ENCODE measurements around the gene APOC1. TPM values are rescaled to one million over a fixed set of nuclear protein-coding genes. Genes with fewer than 3 reads are reported as not detected.
"Not testable (repeated sequence)": the region's sequence is repeated elsewhere in the genome, so short reads cannot be mapped to it uniquely, and the experiment has no call there.

APOC1 gene
- polyA plus RNA-seq, 3 donors = 8.4 to 11.7 (median 11.6) TPM

DNA sequence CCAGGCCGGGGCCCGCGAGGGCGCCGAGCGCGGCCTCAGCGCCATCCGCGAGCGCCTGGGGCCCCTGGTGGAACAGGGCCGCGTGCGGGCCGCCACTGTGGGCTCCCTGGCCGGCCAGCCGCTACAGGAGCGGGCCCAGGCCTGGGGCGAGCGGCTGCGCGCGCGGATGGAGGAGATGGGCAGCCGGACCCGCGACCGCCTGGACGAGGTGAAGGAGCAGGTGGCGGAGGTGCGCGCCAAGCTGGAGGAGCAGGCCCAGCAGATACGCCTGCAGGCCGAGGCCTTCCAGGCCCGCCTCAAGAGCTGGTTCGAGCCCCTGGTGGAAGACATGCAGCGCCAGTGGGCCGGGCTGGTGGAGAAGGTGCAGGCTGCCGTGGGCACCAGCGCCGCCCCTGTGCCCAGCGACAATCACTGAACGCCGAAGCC is 5.6 kb upstream of the APOC1 start:
- DNase-seq = no peak

DNA sequence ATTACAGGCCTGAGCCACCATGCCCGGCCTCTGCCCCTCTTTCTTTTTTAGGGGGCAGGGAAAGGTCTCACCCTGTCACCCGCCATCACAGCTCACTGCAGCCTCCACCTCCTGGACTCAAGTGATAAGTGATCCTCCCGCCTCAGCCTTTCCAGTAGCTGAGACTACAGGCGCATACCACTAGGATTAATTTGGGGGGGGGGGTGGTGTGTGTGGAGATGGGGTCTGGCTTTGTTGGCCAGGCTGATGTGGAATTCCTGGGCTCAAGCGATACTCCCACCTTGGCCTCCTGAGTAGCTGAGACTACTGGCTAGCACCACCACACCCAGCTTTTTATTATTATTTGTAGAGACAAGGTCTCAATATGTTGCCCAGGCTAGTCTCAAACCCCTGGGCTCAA is 4.6 kb upstream of the APOC1 start:
- no peak for DNase-seq

DNA sequence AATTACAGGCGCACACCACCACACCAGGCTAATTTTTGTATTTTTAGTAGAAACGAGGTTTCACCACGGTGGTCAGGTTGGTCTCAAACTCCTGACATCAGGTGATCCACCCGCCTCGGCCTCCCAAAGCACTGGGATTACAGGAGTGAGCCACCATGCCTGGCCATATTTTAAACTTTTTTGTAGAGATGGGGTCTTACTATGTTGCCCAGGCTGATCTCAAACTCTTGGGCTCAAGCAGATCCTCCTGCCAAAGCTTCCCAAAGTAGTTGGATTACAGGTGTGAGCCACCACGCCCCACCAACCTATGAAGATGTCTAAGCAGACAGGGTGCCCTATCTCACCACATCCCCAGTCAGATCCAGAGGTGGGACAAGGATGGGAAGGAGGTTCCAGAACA is 2.5 kb upstream of the APOC1 start:
- not testable (repeated sequence) for DNase-seq

DNA sequence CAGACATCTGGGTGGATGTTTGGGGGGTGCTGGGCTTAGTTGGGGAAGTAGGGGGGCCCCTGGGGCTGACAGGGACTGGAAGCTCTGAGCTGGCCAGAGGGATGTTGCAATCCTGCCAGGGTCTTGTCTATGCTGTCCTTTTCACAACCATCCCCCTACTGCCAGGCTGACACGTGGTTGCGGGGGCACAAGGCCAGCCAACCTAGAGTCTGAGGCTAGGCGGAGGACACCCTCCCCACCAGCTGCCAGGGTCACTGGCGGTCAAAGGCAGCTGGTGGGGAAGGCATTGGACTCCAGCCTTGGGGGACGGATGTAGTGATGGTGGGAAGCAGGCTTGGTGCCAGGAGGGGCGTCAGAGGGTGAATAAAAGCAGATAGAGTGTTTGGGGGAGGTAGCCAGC is 1.6 kb upstream of the APOC1 start:
- DNase-seq = no peak

DNA sequence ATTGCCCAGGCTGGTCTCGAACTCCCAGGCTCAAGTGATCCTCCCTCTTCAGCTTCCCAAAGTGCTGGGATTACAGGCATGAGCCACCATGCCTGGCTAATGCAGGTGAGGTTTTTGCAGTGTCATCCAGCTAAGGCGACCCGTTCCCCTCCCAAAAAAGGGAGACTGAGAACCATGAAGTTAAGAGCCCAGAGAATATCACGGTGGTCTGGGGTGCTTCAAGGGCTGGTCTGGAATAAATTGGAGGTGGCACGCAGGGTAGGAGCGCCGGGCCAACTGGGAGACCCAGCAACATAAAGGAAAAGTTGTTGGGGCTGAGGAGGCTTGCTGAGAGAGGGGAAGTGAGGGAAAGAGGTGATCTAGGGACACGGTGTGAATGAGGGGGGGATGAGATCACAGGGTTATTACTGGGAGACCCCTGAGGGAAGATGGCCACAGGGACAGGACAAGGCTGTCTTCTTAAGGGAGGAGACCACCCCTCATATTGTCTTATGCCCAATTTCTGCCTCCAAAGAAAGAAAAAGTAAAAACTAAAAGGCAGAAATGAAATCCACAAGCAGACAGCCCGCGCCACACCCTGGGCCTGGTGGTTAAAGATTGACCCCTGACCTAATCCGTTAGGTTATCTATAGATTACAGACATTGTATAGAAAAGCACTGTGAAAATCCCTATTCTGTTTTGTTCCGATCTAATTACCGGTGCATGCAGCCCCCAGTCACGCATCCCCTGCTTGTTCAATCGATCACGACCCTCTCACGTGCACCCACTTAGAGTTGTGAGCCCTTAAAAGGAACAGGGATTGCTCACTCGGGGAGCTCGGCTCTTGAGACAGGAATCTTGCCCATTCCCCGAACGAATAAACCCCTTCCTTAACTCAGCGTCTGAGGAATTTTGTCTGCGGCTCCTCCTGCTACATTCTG is 636 bp upstream of the APOC1 start:
- not testable (repeated sequence) for DNase-seq

DNA sequence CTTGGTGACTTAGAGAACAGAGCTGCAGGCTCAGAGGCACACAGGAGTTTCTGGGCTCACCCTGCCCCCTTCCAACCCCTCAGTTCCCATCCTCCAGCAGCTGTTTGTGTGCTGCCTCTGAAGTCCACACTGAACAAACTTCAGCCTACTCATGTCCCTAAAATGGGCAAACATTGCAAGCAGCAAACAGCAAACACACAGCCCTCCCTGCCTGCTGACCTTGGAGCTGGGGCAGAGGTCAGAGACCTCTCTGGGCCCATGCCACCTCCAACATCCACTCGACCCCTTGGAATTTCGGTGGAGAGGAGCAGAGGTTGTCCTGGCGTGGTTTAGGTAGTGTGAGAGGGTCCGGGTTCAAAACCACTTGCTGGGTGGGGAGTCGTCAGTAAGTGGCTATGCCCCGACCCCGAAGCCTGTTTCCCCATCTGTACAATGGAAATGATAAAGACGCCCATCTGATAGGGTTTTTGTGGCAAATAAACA is 9.9 kb downstream of the APOC1 start:
- DNase-seq = no peak

DNA sequence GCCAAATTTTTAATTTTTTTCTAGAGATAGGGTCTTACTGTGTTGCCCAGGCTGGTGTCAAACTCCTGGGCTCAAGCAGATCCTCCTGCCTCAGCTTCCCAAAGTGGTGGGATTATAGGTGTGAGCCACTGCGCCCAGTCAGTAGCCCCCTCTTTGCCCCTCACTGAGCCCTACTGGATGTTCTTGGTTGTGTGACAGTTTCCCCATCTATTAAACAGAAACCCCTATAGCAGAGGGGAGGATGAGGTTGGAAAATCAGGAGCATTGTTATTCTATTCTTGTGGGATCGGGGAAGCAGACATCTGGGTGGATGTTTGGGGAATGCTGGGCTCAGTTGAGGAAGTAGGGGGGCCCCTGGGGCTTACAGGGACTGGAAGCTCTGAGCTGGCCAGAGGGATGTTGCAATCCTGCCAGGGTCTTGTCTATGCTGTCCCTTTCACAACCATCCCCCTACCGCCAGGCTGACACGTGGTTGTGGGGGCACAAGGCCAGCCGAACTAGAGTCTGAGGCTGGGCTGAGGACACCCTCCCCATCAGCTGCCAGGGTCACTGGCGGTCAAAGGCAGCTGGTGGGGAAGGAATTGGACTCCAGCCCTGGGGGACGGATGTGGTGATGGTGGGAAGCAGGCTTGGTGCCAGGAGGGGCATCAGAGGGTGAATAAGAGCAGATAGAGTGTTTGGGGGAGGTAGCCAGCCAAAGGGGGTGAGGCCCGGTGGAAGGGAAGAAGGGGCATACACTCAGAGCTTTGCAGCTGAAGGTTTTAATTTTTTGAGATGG is 10.9 kb downstream of the APOC1 start:
- DNase-seq = no peak

DNA sequence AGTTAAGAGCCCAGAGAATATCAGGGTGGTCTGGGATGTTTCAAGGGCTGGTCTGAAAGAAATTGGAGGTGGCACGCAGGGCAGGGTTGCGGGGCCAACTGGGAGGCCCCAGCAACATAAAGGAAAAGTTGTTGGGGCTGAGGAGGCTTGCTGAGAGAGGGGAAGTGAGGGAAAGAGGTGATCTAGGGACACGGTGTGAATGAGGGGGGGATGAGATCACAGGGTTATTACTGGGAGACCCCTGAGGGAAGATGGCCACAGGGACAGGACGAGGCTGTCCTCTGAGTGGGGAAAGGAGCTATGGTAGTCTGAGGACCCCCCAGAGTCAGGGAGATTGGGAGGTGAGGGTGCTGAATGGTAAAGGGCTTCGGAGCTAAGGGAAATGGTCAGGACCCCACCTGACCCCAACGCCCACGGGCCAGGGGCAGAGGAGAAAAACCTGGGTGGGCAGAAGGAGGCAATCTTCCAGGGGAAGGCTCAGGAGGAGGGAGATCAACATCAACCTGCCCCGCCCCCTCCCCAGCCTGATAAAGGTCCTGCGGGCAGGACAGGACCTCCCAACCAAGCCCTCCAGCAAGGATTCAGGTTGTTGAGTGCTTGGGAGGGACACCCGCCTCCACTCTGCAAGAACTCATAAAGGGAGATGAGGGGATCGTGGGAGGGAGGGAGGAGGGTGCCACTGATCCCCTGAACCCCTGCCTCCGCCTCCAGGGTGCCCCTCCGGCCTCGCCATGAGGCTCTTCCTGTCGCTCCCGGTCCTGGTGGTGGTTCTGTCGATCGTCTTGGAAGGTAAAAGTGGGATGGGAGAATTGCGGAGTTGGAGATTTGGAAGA is 12.1 kb downstream of the APOC1 start:
- not testable (repeated sequence) for DNase-seq

DNA sequence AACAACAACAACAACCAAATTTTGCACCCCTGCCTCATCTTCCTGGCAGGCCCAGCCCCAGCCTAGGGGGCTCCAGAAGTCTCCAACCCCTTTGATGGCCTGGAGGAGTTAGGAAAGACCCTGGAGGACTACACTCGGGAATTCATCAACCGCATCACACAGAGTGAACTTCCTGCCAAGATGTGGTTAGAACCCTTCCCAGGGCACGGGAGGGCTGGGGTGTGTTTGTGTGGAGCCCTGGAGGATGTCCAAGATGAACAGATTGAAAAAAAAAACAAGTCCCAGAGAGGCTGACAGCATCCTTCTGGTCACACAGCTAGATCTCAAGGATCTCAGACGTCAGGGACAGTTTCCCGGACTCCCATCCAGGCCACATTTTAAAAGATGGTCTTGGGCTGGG is 13.3 kb downstream of the APOC1 start:
- no peak for DNase-seq

DNA sequence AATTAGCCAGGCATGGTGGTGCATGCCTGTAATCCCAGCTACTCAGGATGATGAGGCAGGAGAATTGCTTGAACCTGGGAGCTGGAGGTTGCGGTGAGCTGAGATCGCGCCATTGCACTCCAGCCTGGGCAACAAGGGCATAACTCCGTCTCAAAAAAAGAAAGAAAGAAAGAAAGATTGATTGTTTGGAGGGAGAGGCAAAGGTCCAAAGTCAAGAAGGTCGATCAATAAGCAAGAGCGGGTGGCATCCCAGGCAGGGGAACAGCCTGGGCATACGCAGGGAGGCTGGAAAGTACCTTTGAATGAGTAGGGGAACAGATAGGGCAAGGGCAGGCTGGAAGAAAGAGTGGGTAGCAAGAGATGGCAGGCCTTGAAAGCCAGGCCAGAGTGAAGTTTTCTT is 15.7 kb downstream of the APOC1 start:
- DNase-seq = no peak

DNA sequence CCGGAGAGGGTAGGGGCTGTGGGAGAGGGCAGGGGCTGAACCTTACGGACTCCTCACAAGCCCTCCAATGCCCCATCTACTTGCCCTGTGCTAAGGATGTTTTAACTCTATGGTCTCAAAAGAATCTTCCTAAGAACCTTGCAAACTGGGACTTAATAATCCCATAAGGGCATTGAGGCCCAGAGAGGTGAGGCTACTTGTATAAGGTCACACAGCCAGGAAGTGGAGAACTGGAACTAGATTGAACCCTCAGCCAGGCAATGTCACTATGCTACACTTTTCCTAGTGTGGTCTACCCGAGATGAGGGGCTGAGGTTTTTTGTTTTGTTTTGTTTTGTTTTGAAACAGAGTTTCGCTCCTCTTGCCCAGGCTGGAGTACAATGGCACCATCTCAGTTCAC is 17.1 kb downstream of the APOC1 start:
- no peak for DNase-seq

DNA sequence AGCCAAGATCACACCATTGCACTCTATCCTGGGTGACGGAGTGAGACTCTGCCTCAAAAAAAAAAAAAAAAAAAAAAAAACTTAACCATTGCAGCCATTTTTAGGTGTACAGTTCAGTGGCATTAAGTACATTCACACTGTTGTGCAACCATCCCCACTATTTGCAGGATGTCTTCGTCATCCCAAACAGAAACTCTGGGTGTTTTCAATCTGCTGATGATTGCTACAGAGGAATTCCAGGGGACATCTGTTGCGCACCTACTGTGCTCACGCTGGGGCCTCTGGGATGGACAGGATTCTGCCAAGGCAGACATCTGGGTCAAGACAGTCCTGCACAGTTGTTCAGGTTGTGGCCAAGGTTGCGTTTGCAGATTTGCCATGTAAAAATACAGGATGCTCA is 25.3 kb downstream of the APOC1 start:
- no peak for DNase-seq

DNA sequence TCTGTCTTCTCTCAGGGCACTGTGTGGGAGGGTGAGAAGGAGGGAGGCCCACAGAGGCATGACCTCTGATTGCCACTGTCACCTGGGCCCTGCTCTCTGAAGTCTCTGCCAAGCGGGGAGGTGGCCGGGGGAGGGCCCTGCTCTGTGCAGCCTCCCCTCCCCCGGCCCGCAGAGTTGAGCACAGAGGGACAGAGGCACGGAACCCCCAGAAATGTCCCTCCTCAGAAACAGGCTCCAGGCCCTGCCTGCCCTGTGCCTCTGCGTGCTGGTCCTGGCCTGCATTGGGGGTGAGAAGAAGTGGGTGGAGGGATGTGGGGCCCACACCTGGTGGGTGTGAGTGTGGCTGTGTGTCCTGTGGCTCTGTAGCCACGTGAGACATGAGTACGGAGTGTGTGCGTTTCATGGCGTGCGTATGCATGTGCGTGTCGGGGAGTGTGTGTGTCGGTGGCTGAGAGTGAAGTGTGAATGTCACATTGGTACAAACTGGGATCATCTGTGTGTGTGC is 27.7 kb downstream of the APOC1 start, which contains the start of gene APOC4:
APOC4 (plus strand) TSS at position 171 of the 505 bp plus-strand sequence; CDS start at position 212, 41 bp downstream.
- DNase-seq = no peak

DNA sequence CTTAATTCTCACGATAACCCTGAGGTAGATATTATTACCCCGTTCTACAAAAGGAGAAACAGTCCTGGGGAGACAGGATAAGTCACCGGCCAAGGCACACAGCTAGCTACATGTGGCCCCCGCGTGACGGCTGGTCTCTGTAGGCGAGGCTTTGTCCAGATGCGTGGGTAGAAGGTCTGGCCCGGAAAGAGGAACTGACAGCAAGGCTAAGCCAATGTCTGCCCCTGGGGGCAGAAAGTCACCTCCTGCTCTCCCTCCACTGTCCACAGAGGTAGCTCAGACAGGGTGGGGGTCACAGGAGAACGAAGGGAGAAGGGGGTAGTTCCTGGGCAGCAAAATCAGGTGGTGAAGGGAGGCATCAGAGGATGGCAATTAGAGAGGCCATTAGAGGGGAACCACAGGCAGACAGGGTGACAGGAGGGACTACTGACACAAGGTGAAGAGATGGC is 29.4 kb downstream of the APOC1 start:
- no peak for DNase-seq

DNA sequence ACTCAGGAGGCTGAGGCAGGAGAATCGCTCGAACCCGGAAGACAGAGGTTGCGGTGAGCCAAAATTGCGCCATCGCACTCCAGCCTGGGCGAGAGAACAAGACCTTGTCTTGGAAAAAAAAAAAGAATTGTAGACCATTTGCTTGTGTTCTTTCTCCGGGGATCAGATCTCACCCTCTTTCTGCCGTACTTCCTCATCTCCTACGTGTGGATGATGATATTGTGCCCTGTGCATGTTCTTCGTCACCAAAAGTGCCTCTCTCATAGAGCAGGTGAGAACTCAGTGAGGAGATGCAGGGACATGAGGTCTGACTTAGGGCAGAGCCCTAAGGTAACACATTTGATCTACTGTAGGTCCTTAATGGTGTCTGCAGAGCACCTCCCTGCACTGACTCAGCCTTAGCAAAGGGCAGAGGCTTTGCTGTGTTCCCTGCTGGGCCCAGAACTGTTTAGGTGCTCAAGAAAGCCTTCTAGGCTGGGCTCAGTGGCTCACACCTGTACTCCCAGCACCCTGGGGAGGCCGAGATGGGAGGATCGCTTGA is 32.7 kb downstream of the APOC1 start:
- no peak for DNase-seq

DNA sequence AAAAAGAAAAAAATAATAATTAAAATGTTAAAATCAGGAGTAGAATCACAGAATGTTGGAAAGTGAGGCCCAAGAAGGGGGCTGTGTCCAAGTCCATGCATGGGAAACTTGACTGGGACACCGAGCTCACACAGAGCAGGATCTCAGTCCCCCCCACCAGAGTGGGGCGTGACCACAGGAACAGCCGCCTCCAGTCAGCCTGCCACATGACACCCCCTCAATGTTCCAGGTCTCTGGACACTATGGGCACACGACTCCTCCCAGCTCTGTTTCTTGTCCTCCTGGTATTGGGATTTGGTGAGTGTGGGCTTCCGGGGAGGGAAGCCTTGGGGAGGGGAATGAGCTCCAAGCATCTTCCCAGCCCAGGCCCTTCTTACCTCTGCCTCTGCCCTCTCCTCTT is 33.8 kb downstream of the APOC1 start:
- no peak for DNase-seq

DNA sequence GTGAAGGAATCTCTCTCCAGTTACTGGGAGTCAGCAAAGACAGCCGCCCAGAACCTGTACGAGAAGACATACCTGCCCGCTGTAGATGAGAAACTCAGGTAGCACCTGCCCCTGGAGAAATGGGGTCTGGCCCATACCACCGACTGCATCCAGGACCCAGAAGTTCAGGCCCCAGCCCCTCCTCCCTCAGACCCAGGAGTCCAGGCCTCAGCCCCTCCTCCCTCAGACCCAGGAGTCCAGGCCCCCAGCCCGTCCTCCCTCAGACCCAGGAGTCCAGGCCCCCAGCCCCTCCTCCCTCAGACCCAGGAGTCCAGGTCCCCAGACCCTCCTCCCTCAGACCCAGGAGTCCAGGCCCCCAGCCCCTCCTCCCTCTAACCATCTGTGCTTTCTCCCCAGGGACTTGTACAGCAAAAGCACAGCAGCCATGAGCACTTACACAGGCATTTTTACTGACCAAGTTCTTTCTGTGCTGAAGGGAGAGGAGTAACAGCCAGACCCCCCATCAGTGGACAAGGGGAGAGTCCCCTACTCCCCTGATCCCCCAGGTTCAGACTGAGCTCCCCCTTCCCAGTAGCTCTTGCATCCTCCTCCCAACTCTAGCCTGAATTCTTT is 34.5 kb downstream of the APOC1 start:
- DNase-seq = no peak

DNA sequence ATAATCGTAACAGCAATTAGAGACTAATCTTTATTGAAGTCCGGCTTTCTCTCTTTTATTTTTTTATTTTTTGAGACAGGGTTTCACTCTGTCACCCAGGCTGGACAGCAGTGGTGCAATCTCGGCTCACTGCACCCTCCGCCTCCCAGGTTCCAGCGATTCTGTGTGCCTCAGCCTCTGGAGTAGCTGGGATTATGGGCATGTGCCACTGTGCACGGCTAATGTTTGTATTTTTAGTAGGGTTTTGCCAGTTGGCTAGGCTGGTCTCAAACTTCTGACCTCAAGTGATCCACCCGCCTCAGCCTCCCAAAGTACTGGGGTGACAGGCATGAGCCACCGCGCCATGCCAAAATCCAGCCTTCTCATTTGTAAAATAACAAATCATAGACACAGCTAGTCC is 35.1 kb downstream of the APOC1 start:
- DNase-seq = no peak

DNA sequence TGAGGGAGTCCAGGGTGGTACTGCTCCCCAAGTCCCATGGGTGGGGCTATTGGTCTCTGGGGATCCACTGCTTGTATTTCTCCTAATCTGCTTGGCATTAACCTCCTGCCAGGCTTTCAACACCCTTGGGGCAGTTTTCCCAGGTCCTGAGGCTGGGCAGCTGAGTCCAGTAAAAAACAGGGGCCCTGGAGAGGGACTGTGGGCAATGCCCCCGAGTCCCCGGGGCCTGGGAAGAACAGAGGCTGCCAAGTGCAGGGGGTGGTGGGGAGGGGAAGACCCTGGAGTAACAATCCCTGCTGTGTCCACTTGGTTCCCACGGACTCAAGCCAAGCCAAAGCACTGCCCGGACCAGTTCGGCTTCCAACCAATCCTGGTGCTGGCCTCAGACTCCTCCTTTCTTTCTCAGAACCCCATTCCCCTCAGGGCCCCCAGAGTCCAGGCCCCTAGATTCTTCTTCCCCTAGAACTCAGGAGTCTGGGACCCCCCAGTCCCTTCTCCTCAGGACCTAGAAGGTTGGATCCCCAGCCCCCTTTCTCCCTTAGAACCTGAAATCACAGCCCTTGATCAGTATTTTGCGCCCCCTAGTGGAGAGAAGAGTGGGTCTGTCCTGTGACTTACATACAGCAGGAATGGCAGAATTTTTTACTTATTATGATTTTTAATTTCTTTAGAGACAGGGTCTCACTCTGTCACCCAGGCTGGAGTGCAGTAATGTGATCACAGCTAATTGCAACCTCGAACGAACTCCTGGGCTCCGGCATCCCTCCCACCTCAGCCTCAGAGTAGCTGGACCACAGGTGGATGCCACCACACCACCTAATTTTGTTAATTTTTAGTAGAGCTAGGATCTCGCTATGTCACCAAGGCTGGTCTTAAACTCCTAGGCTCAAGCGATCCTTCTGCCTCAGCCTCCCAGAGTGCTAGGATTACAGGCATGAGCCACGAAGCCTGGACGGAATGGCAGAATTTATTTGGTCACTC is 37.1 kb downstream of the APOC1 start:
- DNase-seq = peak; percentile 82

DNA sequence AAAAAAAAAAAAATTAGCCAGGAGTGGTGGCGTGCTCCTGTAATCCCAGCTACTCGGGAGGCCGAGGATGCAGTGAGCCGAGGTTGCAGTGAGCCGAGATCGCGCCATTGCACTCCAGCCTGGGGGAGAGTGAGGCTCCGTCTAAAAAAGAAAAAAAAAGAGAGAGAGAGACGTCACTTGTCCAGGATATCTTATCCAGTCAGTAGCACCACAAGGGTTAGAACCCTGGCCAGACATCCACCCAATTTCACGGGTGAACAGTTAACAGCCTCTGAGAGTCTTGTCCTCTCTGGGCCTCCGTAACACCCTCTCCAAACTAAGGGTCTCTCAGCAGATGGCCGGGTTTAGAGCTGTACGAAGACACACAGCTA is 39.9 kb downstream of the APOC1 start:
- DNase-seq = no peak
